Tibial nerve (tissue), 4 donors: Measurements from ENCODE around the gene GPR78. TPM values are rescaled to one million over a fixed set of nuclear protein-coding genes. Genes with fewer than 3 reads are reported as not detected.

ENCODE experiments used
- DNase-seq, 2 donors: peaks; one replicate each; pipeline ENCODE4 v3.0.0-alpha.2; 2019; ENCODE audit warnings: low spot score in 2 of 2
- H3K27ac ChIP-seq, 4 donors: fragments of 200-600 bp; sonication (generic) in 3 of 4; one replicate each; pipeline ENCODE4 v1.5.1; 2017 to 2019; ENCODE audit warnings: mild to moderate bottlenecking in 1 of 4
- H3K27me3 ChIP-seq, 2 donors: fragments of 200-600 bp; sonication (generic) in 1 of 2; one replicate each; pipeline versions ENCODE4 v1.5.1 to v1.6.0; 2017 to 2019
- H3K36me3 ChIP-seq, 3 donors: fragments of 200-600 bp; sonication (generic); one replicate each; pipeline ENCODE4 v1.5.1; 2018 to 2019
- H3K4me1 ChIP-seq, 4 donors: fragments of 200-600 bp; sonication (generic) in 3 of 4; one replicate each; pipeline ENCODE4 v1.5.1; 2017 to 2019
- H3K4me3 ChIP-seq, 4 donors: fragments of 200-600 bp; sonication (generic) in 3 of 4; one replicate each; pipeline ENCODE4 v1.5.1; 2017 to 2019; ENCODE audit warnings: mild to moderate bottlenecking in 1 of 4, moderate library complexity in 1 of 4
- H3K9me3 ChIP-seq, 4 donors: fragments of 200-600 bp; sonication (generic) in 3 of 4; one replicate each; pipeline ENCODE4 v1.5.1; 2017 to 2019
- EP300 ChIP-seq, 2 donors: sonication (generic); formaldehyde crosslinking; IDR thresholded peaks; one replicate each; pipeline ENCODE4 v1.6.1; 2017; ENCODE audit warnings: antibody characterized with exemption in 2 of 2, mild to moderate bottlenecking in 1 of 2
- POLR2A ChIP-seq, 2 donors: fragments of 450-650 bp; IDR thresholded peaks; one replicate each; pipeline ENCODE4 v1.6.1; 2017; ENCODE audit warnings: antibody characterized with exemption in 2 of 2, mild to moderate bottlenecking in 2 of 2, moderate library complexity in 2 of 2
- WGBS, 2 donors: methylation state at CpG; one replicate each; pipeline ENCODE4 v1.1.5; 2018; 5-methylcytosine and 5-hydroxymethylcytosine counted together
- total RNA-seq, 4 donors: library from RNA; depleted of rRNA; stranded (reverse); fragments of >200 nt; gene quantifications; one replicate each; pipeline ENCODE4 v1.1.0, GENCODE V29; 2016
- TF ChIP-seq, protein P1 (sequence below), 5 experiments: fragments of 200-600 bp in 3 of 5; fragments of 450-650 bp in 2 of 5; sonication (generic) in 3 of 5; IDR thresholded peaks; one replicate each; pipeline ENCODE4 v1.5.1; 2016 to 2019; ENCODE audit warnings: antibody characterized with exemption in 5 of 5, mild to moderate bottlenecking in 3 of 5, moderate library complexity in 2 of 5

The GPR78 gene
- total RNA-seq, 4 donors from 2014 or later, result not detected

- H3K27ac ChIP-seq, result no peak overlapping the region
- no peaks in the 10 kb centered on the region for H3K27me3 ChIP-seq
- no peaks in the 10 kb centered on the region for H3K36me3 ChIP-seq
- peaks cover 0 to 5% (median 0%) of the 10 kb centered on the region in 4 donors for H3K9me3 ChIP-seq
- H3K4me3 ChIP-seq, result no peak overlapping the region
- no peak for TF ChIP-seq EP300 (IDR thresholded peaks at IDR 0.05)
- TF ChIP-seq, protein P1, sequence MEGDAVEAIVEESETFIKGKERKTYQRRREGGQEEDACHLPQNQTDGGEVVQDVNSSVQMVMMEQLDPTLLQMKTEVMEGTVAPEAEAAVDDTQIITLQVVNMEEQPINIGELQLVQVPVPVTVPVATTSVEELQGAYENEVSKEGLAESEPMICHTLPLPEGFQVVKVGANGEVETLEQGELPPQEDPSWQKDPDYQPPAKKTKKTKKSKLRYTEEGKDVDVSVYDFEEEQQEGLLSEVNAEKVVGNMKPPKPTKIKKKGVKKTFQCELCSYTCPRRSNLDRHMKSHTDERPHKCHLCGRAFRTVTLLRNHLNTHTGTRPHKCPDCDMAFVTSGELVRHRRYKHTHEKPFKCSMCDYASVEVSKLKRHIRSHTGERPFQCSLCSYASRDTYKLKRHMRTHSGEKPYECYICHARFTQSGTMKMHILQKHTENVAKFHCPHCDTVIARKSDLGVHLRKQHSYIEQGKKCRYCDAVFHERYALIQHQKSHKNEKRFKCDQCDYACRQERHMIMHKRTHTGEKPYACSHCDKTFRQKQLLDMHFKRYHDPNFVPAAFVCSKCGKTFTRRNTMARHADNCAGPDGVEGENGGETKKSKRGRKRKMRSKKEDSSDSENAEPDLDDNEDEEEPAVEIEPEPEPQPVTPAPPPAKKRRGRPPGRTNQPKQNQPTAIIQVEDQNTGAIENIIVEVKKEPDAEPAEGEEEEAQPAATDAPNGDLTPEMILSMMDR (IDR thresholded peaks at IDR 0.05), result no peak
- no peak for TF ChIP-seq POLR2A (IDR thresholded peaks at IDR 0.05)
- DNase-seq, result no peak
- no peaks in the 10 kb centered on the region for H3K4me1 ChIP-seq
- WGBS, 2 donors, result 74 to 78% methylated on average over 8 to 12 of the region's 12 CpGs
Measured at GRCh38 chr4:8553991-8554405, 26.2 kb upstream of the GPR78 start.

- DNase-seq, result no peak
- WGBS, 2 donors, result 82 to 88% methylated on average over 12 to 17 of the region's 17 CpGs
Measured at GRCh38 chr4:8554555-8555100, 25.6 kb upstream of the GPR78 start.

DNA sequence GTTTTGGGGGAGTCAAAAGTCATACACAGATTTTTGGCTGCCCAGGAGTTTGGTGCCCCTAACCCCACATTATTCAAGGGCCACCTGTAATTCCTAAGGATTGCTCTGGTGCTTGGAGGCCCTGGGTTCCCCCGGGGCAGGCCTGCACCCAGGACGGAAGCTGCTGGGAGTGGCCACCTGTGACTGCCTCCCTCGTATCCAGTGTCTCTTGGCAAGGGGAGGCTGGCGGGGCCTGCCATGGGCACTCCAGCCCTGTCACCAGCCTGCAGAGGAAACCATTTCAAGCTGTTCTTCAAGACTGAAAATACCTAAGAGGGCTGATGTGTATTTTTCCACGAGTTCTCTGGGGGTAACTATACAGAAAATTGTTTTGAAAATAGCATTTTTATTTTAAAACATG is 24.5 kb upstream of the GPR78 start:
- no peaks in the 10 kb centered on the region for H3K27me3 ChIP-seq
- DNase-seq, result no peak
- H3K36me3 ChIP-seq, result no peaks in the 10 kb centered on the region
- H3K4me3 ChIP-seq, result no peak overlapping the region
- H3K27ac ChIP-seq, result no peak overlapping the region
- no peak for TF ChIP-seq POLR2A (IDR thresholded peaks at IDR 0.05)
- TF ChIP-seq EP300 (IDR thresholded peaks at IDR 0.05), result no peak
- TF ChIP-seq, protein P1 (IDR thresholded peaks at IDR 0.05), result no peak
- no peaks in the 10 kb centered on the region for H3K4me1 ChIP-seq
- H3K9me3 ChIP-seq, result peaks cover 0 to 5% (median 0%) of the 10 kb centered on the region in 4 donors
- 59 to 74% methylated on average over 5 of the region's 5 CpGs for WGBS, 2 donors

More at GRCh38 chr4:8554555-8555100, 25.6 kb upstream of the GPR78 start:
- no peak overlapping the region for H3K4me3 ChIP-seq
- no peaks in the 10 kb centered on the region for H3K36me3 ChIP-seq
- no peak overlapping the region for H3K27ac ChIP-seq
- no peaks in the 10 kb centered on the region for H3K27me3 ChIP-seq
- H3K9me3 ChIP-seq, result peaks cover 0 to 5% (median 0%) of the 10 kb centered on the region in 4 donors
- no peaks in the 10 kb centered on the region for H3K4me1 ChIP-seq
- TF ChIP-seq POLR2A (IDR thresholded peaks at IDR 0.05) (no peak), EP300 (IDR thresholded peaks at IDR 0.05) (no peak)
- TF ChIP-seq, protein P1 (IDR thresholded peaks at IDR 0.05), result no peak

- no peaks in the 10 kb centered on the region for H3K36me3 ChIP-seq
- H3K27ac ChIP-seq, result no peak overlapping the region
- H3K27me3 ChIP-seq, result no peaks in the 10 kb centered on the region
- TF ChIP-seq, protein P1 (IDR thresholded peaks at IDR 0.05), result no peak
- TF ChIP-seq POLR2A (IDR thresholded peaks at IDR 0.05), result no peak
- no peak for TF ChIP-seq EP300 (IDR thresholded peaks at IDR 0.05)
- no peak for DNase-seq
- 68 to 82% methylated on average over 17 of the region's 17 CpGs for WGBS, 2 donors
- H3K9me3 ChIP-seq, result peaks cover 0 to 2% (median 0%) of the 10 kb centered on the region in 4 donors
- H3K4me3 ChIP-seq, result no peak overlapping the region
- H3K4me1 ChIP-seq, result no peaks in the 10 kb centered on the region
Measured at GRCh38 chr4:8556341-8557150, 23.6 kb upstream of the GPR78 start.
